Measurements from ENCODE around the gene UGT1A7.

UGT1A7 gene

DNA sequence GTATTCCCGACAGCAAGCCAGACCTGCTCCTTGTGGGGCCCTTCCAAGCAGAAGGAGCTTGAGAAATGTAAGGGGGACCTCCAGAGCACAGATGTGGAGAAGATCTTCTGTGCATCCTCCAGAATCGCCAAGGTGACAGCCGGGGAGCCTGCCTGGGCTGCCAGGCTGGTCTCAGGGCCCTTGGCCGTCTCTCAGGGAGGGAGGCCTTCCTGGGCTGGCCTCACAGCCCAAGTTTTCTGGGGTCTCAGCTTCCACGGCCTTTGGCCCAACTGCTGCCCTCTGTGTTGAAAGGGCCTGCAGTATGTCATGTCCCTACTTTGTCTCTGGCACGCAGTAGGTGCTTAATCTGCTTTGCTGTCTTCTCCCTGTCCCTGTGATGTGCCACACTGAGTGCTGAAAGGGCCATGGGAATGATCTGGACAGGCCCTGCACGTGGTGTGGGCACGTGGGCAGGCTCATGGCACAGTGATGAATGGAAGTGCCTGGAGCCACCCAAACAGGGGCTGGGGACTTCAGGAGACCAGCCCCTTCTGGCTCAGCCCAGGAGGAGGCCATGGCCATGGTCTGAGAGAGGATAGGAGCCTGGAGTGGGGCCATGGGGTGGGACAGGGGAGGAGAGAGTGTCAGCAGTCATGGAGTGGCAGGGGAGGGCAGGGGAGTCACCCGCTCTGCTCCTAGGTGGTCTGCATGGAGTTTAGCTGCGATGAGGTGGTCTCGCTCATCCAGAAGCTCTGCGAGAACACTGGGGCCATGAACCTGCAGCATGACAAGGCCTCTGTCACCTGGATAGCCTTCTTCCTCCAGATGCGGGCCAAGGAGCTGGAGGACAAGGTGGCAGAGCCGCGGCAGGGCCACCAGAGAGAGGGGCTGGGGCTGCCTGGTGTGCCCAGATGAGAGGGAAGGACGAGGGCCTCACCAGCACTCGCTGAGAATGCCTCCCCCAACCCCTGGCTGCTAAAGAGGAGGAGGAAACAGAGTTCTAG is 137.2 kb downstream of the UGT1A7 start:
- H4K8ac ChIP-seq (ENCODE audit: low read depth, low read length) = no peak overlapping the region
- H3K4me1 ChIP-seq (ENCODE audit: control insufficient read depth, low read depth, low read length) = no peaks in the 10 kb centered on the region
- no peaks in the 10 kb centered on the region for H3K79me1 ChIP-seq (ENCODE audit: low read length)
- H2BK120ac ChIP-seq (ENCODE audit: low read depth, low read length) = no peak overlapping the region
- no peak for DNase-seq
- H3K4me2 ChIP-seq (ENCODE audit: low read length) = no peak overlapping the region
- no peak overlapping the region for H3K4ac ChIP-seq (ENCODE audit: low read depth, low read length)
- no CpG with 5 or more reads among the region's 17 CpGs for WGBS (ENCODE audit: extremely low coverage, insufficient coverage, low lambda C conversion rate)
- H3K79me2 ChIP-seq (ENCODE audit: control insufficient read depth, insufficient read depth, low read length) = no peaks in the 10 kb centered on the region
- H3K23ac ChIP-seq (ENCODE audit: low read length) = no peak overlapping the region
- no peak overlapping the region for H2BK5ac ChIP-seq (ENCODE audit: low read length)
- no peaks in the 10 kb centered on the region for H3K27me3 ChIP-seq (ENCODE audit: insufficient read depth, low read length, poor library complexity)
- no peak overlapping the region for H3K4me3 ChIP-seq (ENCODE audit: low read length)
- H2BK15ac ChIP-seq (replicated peaks; ENCODE audit: low read depth) = no peak overlapping the region
- H3K18ac ChIP-seq (ENCODE audit: low read length) = no peak overlapping the region
- H3K27ac ChIP-seq (ENCODE audit: low read depth, low read length) = no peak overlapping the region
- no peak overlapping the region for H2AK5ac ChIP-seq (ENCODE audit: low read length)
- H3K56ac ChIP-seq (ENCODE audit: low read length) = no peak overlapping the region
- no peak overlapping the region for H4K5ac ChIP-seq (ENCODE audit: low read length)
- H3K36me3 ChIP-seq (ENCODE audit: control insufficient read depth, insufficient read depth, low read length) = no peaks in the 10 kb centered on the region
- H3K9ac ChIP-seq (ENCODE audit: low read length) = no peak overlapping the region

DNA sequence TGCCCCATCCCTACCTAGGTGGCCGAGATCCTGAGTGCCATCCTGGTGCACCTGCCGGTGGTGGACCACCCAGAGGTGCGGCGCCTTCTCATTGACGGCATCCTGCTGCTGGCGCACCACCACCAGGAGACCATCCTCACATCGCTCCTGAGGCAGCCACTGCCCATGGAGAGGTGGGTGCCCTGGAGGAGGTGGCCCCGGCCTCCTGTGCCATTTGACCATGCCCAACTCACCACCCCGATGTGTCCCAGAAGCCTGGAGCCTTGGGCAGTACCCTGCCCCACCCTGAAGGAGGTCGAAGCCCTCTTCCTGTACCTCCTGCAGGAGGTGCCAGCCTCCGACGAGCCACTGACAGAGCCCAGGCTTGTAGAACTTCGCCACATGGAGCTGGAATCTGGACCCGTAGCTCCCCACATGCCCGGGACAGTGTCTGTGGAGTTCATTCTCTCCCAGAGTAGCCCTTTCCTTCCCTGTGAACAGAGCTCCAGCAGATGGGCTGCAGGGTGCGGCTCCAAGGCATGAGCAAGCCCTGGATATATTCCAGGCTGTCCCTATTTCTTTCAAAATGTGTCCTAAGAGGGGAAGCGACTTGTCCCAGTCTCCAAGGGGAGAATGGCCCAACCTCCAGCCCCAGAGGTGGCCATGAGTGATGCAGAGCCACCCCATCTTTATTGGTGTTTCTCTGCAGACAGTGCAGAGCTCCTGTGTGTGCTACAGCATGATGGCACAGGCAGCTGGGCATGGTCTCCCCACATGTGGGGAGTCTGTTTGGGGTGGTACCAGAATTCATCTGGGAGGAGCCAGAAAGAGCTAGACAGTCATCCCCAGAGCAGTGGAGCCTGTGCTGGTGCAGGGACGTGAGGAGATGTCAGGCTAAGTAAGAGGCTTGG is 138.4 kb downstream of the UGT1A7 start:
- Histone ChIP-seq H3K79me2 (ENCODE audit: control insufficient read depth, insufficient read depth, low read length) (no peaks in the 10 kb centered on the region), H3K27me3 (ENCODE audit: insufficient read depth, low read length, poor library complexity) (no peaks in the 10 kb centered on the region), H3K27ac (ENCODE audit: low read depth, low read length) (no peak overlapping the region), H3K79me1 (ENCODE audit: low read length) (no peaks in the 10 kb centered on the region), H2BK15ac (replicated peaks; ENCODE audit: low read depth) (no peak overlapping the region), H3K23ac (ENCODE audit: low read length) (no peak overlapping the region), H3K36me3 (ENCODE audit: control insufficient read depth, insufficient read depth, low read length) (no peaks in the 10 kb centered on the region), H2AK5ac (ENCODE audit: low read length) (no peak overlapping the region), H3K4me2 (ENCODE audit: low read length) (no peak overlapping the region), H3K9ac (ENCODE audit: low read length) (no peak overlapping the region), H3K18ac (ENCODE audit: low read length) (no peak overlapping the region), H3K4me1 (ENCODE audit: control insufficient read depth, low read depth, low read length) (no peaks in the 10 kb centered on the region), H4K5ac (ENCODE audit: low read length) (no peak overlapping the region), H4K8ac (ENCODE audit: low read depth, low read length) (no peak overlapping the region), H3K4me3 (ENCODE audit: low read length) (no peak overlapping the region), H3K4ac (ENCODE audit: low read depth, low read length) (no peak overlapping the region), H3K56ac (ENCODE audit: low read length) (no peak overlapping the region), H2BK120ac (ENCODE audit: low read depth, low read length) (no peak overlapping the region), H2BK5ac (ENCODE audit: low read length) (no peak overlapping the region)
- WGBS (ENCODE audit: extremely low coverage, insufficient coverage, low lambda C conversion rate) = no CpG with 5 or more reads among the region's 18 CpGs
- no peak for DNase-seq

GRCh38 chr2:233820774-233821105 is 139.0 kb downstream of the UGT1A7 start:
- Histone ChIP-seq H3K79me2 (ENCODE audit: control insufficient read depth, insufficient read depth, low read length) (no peaks in the 10 kb centered on the region), H3K23ac (ENCODE audit: low read length) (no peak overlapping the region), H3K4me1 (ENCODE audit: control insufficient read depth, low read depth, low read length) (no peaks in the 10 kb centered on the region), H3K36me3 (ENCODE audit: control insufficient read depth, insufficient read depth, low read length) (no peaks in the 10 kb centered on the region), H3K79me1 (ENCODE audit: low read length) (no peaks in the 10 kb centered on the region), H3K9ac (ENCODE audit: low read length) (no peak overlapping the region), H3K56ac (ENCODE audit: low read length) (no peak overlapping the region), H2BK120ac (ENCODE audit: low read depth, low read length) (no peak overlapping the region), H3K4me3 (ENCODE audit: low read length) (no peak overlapping the region), H2BK5ac (ENCODE audit: low read length) (no peak overlapping the region), H3K4ac (ENCODE audit: low read depth, low read length) (no peak overlapping the region), H3K4me2 (ENCODE audit: low read length) (no peak overlapping the region), H2AK5ac (ENCODE audit: low read length) (no peak overlapping the region), H3K18ac (ENCODE audit: low read length) (no peak overlapping the region), H2BK15ac (replicated peaks; ENCODE audit: low read depth) (no peak overlapping the region), H3K27ac (ENCODE audit: low read depth, low read length) (no peak overlapping the region), H4K5ac (ENCODE audit: low read length) (no peak overlapping the region), H4K8ac (ENCODE audit: low read depth, low read length) (no peak overlapping the region), H3K27me3 (ENCODE audit: insufficient read depth, low read length, poor library complexity) (no peaks in the 10 kb centered on the region)
- DNase-seq = no peak
- WGBS (ENCODE audit: extremely low coverage, insufficient coverage, low lambda C conversion rate) = no CpG with 5 or more reads among the region's 6 CpGs

GRCh38 chr2:233821196-233821595 is 139.5 kb downstream of the UGT1A7 start:
- Histone ChIP-seq H3K36me3 (ENCODE audit: control insufficient read depth, insufficient read depth, low read length) (no peaks in the 10 kb centered on the region), H3K56ac (ENCODE audit: low read length) (no peak overlapping the region), H3K79me1 (ENCODE audit: low read length) (no peaks in the 10 kb centered on the region), H3K27ac (ENCODE audit: low read depth, low read length) (no peak overlapping the region), H3K18ac (ENCODE audit: low read length) (no peak overlapping the region), H2BK120ac (ENCODE audit: low read depth, low read length) (no peak overlapping the region), H3K27me3 (ENCODE audit: insufficient read depth, low read length, poor library complexity) (no peaks in the 10 kb centered on the region), H3K9ac (ENCODE audit: low read length) (no peak overlapping the region), H3K23ac (ENCODE audit: low read length) (no peak overlapping the region), H3K4me1 (ENCODE audit: control insufficient read depth, low read depth, low read length) (no peaks in the 10 kb centered on the region), H3K4ac (ENCODE audit: low read depth, low read length) (no peak overlapping the region), H4K5ac (ENCODE audit: low read length) (no peak overlapping the region), H4K8ac (ENCODE audit: low read depth, low read length) (no peak overlapping the region), H3K79me2 (ENCODE audit: control insufficient read depth, insufficient read depth, low read length) (no peaks in the 10 kb centered on the region), H3K4me3 (ENCODE audit: low read length) (no peak overlapping the region), H2AK5ac (ENCODE audit: low read length) (no peak overlapping the region), H2BK15ac (replicated peaks; ENCODE audit: low read depth) (no peak overlapping the region), H2BK5ac (ENCODE audit: low read length) (no peak overlapping the region), H3K4me2 (ENCODE audit: low read length) (no peak overlapping the region)
- DNase-seq = no peak
- WGBS (ENCODE audit: extremely low coverage, insufficient coverage, low lambda C conversion rate) = no CpG with 5 or more reads among the region's 3 CpGs

GRCh38 chr2:233821709-233822100 is 140.0 kb downstream of the UGT1A7 start:
- H3K56ac ChIP-seq (ENCODE audit: low read length) = no peak overlapping the region
- H3K4me1 ChIP-seq (ENCODE audit: control insufficient read depth, low read depth, low read length) = no peaks in the 10 kb centered on the region
- no peak overlapping the region for H3K23ac ChIP-seq (ENCODE audit: low read length)
- no peaks in the 10 kb centered on the region for H3K36me3 ChIP-seq (ENCODE audit: control insufficient read depth, insufficient read depth, low read length)
- no CpG with 5 or more reads among the region's 8 CpGs for WGBS (ENCODE audit: extremely low coverage, insufficient coverage, low lambda C conversion rate)
- no peak overlapping the region for H3K4ac ChIP-seq (ENCODE audit: low read depth, low read length)
- H3K4me2 ChIP-seq (ENCODE audit: low read length) = no peak overlapping the region
- no peak overlapping the region for H4K5ac ChIP-seq (ENCODE audit: low read length)
- DNase-seq = no peak
- no peak overlapping the region for H4K8ac ChIP-seq (ENCODE audit: low read depth, low read length)
- no peak overlapping the region for H3K9ac ChIP-seq (ENCODE audit: low read length)
- H3K27me3 ChIP-seq (ENCODE audit: insufficient read depth, low read length, poor library complexity) = no peaks in the 10 kb centered on the region
- no peaks in the 10 kb centered on the region for H3K79me1 ChIP-seq (ENCODE audit: low read length)
- H3K27ac ChIP-seq (ENCODE audit: low read depth, low read length) = no peak overlapping the region
- no peak overlapping the region for H3K4me3 ChIP-seq (ENCODE audit: low read length)
- no peak overlapping the region for H2BK15ac ChIP-seq (replicated peaks; ENCODE audit: low read depth)
- H3K18ac ChIP-seq (ENCODE audit: low read length) = no peak overlapping the region
- H3K79me2 ChIP-seq (ENCODE audit: control insufficient read depth, insufficient read depth, low read length) = no peaks in the 10 kb centered on the region
- H2BK5ac ChIP-seq (ENCODE audit: low read length) = no peak overlapping the region
- no peak overlapping the region for H2BK120ac ChIP-seq (ENCODE audit: low read depth, low read length)
- no peak overlapping the region for H2AK5ac ChIP-seq (ENCODE audit: low read length)

Measured in mesendoderm (in vitro differentiated cells).